NCI-H1048 (cell line): ENCODE measurements around the gene SPATA32.
"Not testable (repeated sequence)": the region's sequence is repeated elsewhere in the genome, so short reads cannot be mapped to it uniquely, and the experiment has no call there.

Experiments used
- DNase-seq: peaks from one replicate; lab custom pipeline; 2025; lab: John Stamatoyannopoulos, UW

The SPATA32 gene

DNA sequence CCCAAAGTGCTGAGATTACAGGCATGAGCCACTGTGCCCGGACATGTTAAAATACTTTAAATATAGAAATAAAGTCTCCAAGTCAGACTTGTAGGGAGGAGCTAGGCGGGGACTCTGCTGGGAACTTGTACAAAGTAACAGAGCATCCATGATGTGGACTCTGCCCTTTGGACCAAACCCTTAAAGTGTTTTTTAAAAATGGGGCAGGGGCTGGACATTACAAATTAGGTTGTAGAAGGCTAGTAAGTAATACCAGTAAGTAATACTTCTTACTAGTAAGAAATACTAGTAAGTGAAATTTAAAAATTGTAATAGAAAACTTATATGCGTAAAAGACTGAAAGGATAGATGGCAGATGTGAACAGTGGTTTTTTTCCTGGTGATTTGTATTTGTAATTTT, 9.7 kb upstream of the SPATA32 start:
- DNase-seq, result no peak

DNA sequence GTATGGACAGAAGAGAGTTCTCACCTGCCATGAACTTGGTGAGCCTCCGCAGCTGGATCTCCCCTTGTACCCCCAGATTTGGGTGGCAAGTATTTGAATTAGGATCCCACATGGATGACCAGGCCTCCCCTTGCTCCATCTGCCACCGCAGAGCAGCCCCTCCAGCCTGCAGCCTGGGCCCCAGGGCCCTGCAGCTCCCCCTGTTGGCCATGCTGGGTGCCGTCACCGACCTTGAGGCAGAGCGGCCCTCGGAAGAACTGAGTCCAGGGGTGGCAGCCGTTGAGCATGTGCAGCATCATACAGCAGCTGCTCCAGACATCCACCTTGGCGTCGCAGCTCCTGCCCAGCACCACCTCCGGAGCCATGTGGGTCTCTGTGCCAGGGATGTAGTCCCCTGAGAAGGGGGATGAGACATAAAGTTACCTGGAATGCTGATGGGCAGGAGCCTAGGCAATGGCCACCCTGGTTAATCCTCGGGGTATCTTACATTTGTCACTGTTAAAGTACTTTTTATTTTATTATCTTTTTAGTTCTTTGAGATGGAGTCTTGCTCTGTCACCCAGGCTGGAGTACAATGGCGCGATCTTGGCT, 9.0 kb upstream of the SPATA32 start:
- DNase-seq, result no peak

DNA sequence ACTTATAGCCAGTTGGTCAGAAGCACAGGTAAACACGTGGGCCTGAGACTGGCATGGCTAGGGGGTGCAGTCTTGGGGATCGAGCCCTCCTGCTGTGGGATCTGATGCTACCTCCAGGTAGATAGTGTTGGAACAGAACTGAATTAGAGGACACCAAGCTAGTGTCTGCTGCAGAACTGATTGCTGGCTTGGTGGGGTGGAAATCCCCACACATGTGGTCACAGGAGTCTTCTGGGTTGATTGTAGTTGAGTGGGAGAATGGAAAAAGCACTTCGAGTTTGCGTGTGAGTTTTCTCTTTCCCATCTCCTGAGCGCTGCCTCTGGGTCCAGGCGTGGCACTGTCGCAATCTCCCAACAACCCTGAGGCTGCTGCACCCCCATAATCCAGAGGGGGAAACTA, 8.0 kb upstream of the SPATA32 start:
- DNase-seq, result no peak

DNA sequence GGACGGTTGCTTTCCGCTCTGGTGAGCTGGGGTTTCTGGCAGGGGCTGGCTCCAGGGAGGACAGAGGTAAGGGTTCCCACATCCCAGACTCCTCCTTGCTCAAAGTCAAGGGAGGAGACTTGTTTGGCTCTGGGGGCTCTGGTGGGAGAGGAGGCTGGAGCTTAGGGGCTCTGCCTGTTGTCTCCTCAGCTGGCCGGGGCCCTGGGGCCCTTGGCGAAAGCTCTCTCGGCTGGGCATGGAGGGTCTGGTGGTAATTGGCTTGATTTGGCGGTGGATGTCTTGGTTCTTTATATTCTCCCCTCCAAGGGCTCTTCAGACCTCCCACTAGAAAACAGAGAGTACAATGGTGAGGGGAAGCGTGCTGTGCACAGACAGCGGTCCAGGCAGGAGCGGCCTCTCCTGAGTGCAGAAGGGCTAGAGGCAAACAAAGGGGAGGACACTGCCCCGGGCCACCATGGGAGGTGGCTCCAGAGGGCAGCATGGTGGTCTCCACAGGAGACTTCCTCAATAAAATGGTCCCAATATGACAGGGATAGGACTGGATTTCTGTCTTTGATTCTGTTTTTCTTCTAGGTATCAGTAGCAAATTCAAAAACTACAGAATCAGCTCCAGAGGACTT, 5.7 kb upstream of the SPATA32 start:
- DNase-seq, result no peak

DNA sequence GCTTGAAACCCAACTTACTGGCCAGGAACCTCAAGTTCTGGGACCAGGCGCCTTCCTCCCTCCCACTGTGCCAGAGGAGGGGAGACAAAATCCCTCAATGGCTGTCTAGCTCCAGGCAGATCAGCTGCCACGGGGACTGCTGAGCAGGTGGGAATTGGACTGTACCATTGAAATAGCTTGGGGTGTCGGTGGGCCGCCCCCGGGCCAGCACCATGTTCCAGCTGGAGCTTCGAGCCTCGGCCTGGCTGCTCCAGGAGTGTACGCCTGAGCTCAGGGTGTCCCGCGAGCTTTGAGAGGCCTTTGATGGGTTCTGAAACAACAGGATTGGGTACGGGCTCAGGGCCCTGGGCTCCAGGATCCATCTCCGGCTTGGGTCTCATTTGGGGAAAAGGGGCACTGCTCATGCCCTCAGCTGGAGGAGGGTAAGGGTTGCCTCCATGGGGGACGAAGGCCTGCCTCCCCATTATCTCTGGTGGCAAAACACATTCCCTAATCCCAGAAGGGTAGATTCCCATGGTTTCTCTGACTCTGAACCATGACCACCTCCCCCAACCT, 4.6 kb upstream of the SPATA32 start:
- DNase-seq, result no peak

DNA sequence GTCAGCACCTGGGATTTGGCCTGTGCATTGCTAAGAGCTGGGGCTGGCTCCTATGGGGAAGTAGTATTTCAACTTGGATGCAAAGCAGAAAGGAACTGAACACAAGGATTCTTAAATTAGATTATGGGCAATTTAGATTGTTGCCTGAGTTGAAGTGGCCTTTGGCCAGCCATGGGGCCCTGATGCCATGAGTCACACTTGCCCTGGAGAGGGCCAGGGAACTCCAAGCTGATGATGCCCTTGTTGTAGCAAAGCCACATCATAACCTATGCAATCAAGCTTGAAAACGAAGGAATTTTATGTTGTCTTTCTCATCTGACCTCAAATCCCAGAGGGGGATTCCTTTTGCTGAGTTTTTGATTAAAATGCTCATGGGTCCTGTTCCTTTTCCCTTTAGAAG, 3.9 kb upstream of the SPATA32 start:
- no peak for DNase-seq

DNA sequence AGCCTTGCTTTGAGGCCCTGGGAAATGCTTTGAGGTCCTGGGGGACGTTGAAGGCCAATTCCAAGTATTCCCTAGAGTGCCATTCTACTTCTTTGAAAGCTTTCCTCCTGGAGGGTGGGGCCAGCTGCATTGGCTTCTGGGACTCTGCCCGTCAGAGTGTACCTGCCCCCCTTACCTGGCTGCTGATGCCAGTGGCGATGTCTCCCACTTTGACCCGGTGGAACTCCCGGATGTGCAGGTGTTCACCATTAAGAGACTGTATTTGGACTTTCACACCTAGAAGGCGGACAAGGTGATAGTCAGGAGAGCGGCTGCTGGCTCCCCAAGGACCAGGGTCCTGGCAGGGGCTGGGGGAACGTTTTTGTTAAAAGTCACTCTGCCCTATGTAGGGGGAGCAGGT, 3.1 kb upstream of the SPATA32 start:
- DNase-seq, result no peak

DNA sequence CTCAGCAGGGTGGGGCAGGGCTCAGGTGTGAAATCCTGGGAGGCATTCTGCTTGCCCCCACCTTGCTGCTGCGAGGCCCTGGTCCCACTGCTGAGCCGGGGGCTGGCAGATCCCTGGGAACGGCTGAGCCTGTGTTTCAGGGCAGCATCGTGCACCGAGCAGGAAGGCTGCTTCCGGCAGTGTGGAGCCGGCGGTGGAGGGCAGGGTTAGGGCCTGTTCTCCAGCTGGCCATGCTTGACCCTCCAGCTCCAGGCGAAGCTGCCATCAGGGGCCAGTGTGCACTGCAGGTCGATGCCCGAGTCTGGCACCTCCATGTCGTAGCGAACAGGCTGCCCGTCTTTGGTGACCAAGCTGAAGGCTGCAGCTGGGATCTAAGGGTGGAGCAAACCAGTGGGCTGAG, 2.5 kb upstream of the SPATA32 start:
- no peak for DNase-seq

DNA sequence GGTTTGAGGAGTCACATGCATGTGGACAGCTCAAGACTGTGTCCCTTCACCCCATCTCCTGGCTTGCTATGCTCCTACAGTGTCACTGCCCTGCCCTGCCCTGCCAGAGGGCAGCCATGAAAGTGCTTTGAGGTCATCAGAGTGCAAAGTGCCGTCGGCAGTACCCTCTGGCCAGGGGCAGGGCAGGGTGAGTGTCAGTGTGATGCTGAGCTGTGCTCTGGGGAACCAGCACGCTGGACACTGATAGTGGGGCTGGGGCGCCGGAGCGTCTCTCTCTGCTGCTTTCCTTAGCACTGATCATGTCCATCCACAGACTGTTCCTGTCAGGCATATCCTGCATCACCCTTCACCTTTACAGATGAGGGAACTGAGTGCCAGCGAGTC, 1.6 kb upstream of the SPATA32 start:
- no peak for DNase-seq

DNA sequence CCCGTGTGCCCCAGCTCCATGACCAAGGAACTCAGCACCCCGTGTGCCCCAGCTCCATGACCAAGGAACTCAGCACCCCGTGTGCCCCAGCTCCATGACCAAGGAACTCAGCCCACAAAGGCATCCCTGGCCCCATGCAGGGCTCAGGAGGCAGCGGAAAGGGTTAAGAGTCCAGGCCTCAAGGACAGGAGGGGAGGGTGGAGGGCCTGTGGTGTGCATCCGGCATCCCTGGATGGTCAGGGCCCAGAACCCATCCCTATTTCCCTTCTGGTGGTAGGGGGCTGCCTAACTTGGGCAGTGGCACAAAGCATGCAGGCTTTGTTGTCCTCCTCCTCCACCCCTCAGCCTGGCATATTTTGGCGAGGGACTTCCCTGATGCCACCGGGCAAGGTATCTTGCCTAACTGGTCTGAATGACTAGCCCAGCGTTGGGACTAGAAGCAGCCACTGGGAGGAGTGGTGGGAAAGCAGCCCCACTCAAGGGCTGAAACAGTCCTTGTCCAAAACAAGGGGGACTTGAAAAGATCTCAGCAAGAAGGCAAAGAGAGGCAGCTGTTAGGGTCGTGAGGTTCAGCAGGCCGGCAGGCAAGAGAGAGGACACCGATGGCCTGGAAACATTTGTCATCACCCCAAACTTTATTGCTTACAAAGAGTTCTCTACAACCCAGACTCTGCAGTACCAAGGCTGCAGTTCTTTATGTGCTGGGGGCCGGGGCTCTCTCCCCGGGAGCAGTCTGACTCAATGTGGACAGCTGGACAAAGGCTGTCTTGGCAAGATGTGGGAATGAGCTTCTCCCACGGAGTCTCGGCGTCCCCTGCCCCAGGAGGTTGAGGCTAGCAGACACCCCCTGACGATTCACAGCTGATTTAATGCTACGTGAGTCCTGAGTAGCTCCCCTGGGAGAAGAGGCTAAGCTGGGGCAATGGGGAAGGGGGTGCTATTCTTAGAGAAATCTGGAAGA, 902 bp upstream of the SPATA32 start:
- DNase-seq, result no peak

DNA sequence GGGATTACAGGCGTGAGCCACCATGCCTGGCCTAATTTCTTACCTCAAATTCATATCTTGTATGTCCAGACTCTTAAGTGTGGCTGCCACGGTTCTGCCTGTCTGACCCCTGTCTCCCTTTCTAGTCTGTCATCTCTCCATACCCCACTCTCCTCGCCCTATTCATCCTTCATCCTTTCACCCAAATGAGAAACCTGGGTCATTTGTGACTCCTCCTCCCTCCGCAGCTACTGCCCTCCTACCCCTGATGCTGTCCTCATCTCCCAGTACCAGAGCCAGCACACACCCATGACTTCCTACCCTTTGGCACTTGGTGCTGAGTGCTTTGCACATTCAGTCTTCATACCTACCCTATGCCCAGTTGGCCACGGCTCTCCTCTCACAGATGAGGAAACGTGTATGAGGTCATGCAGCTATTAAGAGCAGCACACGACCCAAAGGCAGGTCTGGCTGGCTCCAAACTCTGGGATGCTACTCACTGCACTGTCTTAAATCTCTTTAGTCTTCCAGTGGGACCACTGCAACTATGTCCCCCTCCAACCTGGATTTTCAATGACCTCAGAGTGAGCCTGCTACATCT, 1.6 kb downstream of the SPATA32 start:
- no peak for DNase-seq

DNA sequence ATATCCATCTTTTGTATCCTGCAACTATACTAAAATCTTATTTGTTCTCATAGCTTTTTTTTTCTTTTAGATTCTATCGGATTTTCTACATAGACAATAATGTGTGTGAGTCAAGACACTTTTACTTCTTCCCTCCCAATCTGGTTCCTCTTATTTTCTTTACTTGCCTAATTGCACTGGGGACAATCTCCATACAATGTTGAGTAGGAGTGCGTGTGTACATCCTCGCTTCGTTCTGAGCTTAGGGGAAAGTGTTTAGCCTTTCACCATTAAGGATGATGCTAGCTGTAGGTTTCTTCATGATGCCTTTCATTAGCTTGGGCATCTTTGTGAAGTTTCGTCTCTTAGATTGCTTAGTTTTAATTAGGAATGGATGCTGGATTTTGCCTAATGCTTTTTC, 2.9 kb downstream of the SPATA32 start:
- no peak for DNase-seq

DNA sequence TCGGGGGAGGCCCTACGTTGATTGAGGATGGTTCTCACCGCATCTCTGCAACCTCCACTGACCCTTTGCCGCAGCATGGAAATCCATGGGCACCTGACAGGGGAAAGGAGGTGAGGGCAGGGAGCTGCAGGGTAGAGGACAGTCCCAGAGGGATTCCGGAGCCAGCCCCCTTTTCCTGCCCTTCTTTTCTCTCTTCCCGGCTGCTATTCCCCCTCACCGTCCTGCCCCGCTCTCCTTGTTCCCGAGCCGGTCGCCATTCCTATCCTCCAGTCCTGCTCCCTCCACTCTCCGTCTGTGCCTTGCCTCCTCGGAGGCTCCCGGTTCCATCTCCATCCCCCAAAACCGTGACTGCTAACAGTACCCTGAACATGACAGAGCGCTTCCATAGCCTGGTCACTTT, 4.8 kb downstream of the SPATA32 start:
- DNase-seq, result no peak

DNA sequence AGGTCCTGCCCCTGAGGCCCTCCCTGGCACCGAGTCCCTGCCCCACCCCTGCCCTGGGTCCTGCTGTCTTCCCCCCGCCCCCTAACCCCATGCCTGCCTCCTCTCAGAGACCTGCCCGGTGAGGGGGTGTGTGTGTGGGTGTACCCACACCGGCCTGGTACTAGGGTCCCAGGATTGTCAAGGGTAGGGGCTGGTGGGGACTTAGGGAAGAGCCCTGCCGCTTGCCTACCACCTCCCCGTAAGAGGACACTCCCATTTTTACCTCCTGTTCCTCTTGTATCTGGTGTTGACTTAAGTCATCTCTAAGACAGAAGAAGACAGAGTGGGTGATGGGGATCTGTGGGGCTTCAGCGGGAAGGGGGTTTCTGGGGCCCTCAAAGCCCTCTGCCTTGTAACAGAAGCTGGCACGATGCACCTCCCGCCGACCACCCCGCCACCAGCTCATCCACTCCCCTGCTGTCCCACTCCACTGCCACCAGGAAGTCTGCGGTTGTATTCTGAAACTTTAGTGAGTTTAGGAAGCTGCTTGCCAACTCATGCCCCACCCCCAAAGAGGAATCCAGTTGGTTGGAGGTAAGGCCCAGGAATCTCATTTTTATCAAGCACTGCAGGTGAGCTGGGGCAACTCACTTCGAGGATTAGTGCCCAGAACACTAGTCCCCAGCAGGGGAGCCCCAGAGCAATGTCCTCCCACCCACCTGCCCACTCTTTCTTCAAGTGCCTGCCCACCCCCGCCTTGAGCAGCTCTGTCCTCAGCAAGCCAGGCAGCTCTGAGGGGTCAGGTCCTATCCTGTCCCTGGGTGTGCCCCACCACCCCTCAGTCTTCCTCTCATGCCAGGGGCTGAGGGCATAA, 5.6 kb downstream of the SPATA32 start:
- no peak for DNase-seq

DNA sequence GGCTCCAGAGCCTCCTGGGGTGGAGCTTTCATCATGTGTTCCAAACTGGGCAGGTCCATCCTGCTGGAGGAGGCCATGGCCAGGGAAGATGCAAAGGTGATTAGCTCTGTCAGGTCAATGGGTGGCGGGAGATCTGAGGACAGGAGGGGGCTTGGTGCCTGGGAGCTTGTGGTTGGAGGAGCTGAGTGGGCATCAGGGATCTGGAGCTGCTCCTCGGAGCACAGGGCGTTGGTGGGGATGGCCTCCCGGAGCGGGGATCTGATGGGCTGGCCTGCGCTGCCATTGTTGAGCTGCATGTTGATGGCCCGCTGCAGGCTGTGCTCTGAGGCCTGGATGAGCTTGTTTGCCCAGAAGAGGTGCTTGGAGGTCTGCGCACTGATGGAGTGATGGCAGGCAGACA, 6.5 kb downstream of the SPATA32 start:
- no peak for DNase-seq

DNA sequence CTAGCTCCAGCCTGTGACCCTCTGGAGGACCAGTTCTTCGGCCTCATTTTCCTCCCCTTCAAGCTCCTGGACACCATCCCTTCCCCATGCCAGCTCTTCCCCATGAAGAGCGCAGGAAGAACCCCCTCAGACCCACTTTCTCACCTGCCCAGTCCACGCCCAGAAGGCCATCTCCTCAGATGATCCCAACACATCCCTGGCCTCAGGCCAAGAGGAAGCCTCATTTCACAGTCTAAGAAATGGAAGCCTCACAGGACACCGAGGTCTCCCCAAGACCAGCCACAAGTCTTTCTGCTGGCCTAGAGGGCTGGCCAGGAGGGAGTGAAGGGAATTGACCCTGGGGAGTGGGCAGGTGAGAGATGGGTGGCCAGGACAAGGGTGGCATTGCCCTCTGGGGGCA, 8.0 kb downstream of the SPATA32 start:
- no peak for DNase-seq

DNA sequence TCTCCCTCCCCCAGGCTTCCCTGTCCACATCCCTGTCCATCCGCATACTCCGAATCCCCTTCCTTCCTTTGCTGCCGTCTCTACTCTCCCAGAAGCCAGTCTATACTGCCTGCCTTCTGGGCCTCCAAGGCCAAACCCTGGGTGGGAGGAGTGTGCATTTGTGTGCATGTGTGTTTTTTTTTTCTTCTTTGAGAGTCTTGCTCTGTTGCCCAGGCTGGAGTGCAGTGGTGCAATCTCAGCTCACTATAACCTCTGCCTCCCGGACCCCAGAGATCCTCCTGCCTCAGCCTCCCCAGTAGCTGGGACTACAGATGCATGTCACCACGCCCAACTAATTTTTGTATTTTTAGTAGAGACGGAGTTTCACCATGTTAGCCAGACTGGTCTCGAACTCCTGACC, 8.7 kb downstream of the SPATA32 start:
- not testable (repeated sequence) for DNase-seq

DNA sequence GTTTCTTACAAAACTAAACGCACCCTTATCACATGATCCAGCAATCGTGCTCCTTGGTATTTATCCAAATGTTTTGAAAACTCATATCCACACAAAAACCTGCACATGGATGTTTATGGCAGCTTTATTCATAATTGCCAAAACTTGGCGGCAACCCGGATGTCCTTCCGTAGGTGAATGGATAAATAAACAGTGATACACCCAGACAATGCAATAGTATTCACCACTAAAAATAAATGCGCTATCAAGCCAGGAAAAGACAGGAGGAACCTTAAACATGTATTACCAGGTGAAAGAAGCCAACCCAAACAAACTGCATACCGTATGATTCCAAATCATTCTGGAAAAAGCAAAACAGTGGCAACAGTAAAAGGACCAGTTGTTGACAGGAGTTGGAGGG, 10.0 kb downstream of the SPATA32 start:
- no peak for DNase-seq

DNA sequence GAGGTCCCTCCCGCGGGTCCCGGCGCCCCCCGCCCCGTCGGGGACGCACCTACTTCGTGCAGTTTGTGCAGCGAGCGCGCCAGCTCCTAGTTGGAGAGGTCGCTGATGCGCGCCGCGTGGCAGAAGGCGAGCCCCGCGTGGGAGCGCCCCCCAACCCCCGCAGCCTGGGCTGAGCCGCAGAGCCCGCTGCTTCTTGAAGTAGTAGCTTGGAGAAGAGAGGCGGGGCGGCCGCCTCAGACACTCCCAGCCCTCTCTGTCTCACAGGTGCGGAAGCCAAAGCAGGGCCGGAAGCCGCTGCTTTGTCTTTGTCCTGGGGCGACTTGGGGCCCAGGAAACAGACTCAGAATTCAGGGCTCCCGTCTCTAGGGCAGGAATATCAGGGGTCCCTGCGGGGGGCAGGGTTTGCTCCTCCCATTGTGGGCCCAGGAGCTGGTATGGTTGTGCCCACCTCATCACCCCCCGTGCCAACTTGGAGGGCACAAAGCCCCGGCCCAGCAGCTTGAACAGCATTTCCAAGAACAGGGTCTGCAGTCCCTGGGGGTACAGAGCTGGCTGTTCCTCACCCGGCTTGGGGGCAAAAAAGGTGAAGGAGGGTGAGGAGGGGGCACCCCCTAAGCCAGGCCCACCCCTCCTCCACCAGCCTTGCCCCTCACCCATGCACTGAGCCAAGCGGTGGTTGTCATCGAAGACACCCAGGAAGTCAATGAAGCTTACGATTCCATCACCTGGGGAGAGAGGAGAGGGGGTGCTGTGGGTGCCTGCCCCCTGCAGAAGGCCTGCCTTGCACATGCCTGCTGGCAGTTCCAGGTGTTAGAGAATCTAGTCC, 13.5 kb downstream of the SPATA32 start:
- DNase-seq, result no peak

DNA sequence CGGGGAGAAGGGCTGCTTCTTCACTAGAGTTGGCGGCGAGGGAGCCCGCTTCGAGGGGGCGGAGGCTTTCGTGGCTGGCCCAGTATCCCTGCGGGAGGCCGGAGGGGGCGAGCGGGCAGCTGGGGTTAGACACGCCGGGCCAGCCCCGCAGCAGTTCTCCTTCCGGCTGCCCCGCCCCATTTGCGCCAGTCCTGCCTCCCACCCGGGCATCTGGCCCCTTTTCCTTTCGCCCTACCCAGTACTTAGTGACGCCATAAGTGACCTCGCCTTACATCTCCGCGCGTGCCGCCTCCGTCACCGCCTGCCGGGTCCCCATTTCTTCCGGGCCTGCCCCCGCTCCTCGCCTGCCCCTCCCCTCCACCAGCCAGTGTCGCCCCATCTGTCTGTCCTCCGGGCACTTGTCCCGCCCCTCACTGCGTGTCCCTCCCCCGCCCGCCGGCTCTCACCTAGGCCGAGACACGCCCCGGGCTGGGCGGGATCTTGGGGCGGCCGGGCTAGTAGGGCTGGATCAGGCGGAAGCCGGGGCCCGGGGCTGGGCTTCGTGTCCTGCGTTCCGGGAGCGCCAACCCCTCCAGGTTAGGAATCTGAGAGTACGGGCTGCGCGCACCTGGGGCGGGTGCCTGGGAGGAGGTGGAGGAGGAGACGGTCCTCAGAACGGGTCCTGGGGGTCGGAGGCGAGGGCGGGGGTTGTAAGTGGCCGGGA, 14.3 kb downstream of the SPATA32 start:
- peak; percentile 85 for DNase-seq
